Measurements from ENCODE around the gene METAP1D.

METAP1D gene

GRCh38 chr2:172012677-172013391 lies 13.1 kb downstream of the METAP1D start:
- CTCF ChIA-PET, result interaction anchor here (0.6 to 1.2 kb wide), 2 partner anchors 8 to 309 kb away, joined by 3 to 6 read pairs; no protein-coding TSS in a partner anchor
- peaks cover 26% of the 10 kb centered on the region for H3K4me1 Mint-ChIP-seq
- H3K27me3 Mint-ChIP-seq, result peaks cover 4% of the 10 kb centered on the region
- no peak overlapping the region for H3K4me3 Mint-ChIP-seq
- H3K36me3 Mint-ChIP-seq, result peaks cover 6% of the 10 kb centered on the region
- H3K9me3 Mint-ChIP-seq, result no peaks in the 10 kb centered on the region
- DNase-seq, result no peak
- H3K27ac Mint-ChIP-seq, result no peak overlapping the region

- Mint-ChIP-seq H3K4me1 (peaks cover 26% of the 10 kb centered on the region), H3K4me3 (no peak overlapping the region), H3K27me3 (peaks cover 4% of the 10 kb centered on the region), H3K27ac (no peak overlapping the region), H3K9me3 (no peaks in the 10 kb centered on the region), H3K36me3 (peaks cover 6% of the 10 kb centered on the region)
- CTCF ChIA-PET, result no interaction called here
- no peak for DNase-seq
These were observed 13.6 kb downstream of the METAP1D start for GRCh38 chr2:172013396-172013795.

GRCh38 chr2:172021074-172021931 lies 21.6 kb downstream of the METAP1D start:
- Mint-ChIP-seq H3K4me1 (no peaks in the 10 kb centered on the region), H3K36me3 (no peaks in the 10 kb centered on the region), H3K27me3 (peaks cover 3% of the 10 kb centered on the region), H3K4me3 (no peak overlapping the region), H3K9me3 (no peaks in the 10 kb centered on the region), H3K27ac (no peak overlapping the region)
- CTCF ChIA-PET, result interaction anchor here (2.3 kb wide), 1 partner anchor 9 kb away, joined by 6 read pairs; no protein-coding TSS in a partner anchor
- no peak for DNase-seq

GRCh38 chr2:172021955-172022354 lies 22.2 kb downstream of the METAP1D start:
- no peak for DNase-seq
- Mint-ChIP-seq H3K9me3 (no peaks in the 10 kb centered on the region), H3K4me3 (no peak overlapping the region), H3K36me3 (no peaks in the 10 kb centered on the region), H3K27ac (no peak overlapping the region), H3K27me3 (peaks cover 3% of the 10 kb centered on the region), H3K4me1 (no peaks in the 10 kb centered on the region)
- CTCF ChIA-PET, result interaction anchor here (2.3 kb wide), 1 partner anchor 10 kb away, joined by 6 read pairs; no protein-coding TSS in a partner anchor

- DNase-seq, result no peak
- Mint-ChIP-seq H3K4me3 (no peak overlapping the region), H3K4me1 (no peaks in the 10 kb centered on the region), H3K9me3 (no peaks in the 10 kb centered on the region), H3K27ac (no peak overlapping the region), H3K36me3 (no peaks in the 10 kb centered on the region), H3K27me3 (peaks cover 3% of the 10 kb centered on the region)
- CTCF ChIA-PET, result no interaction called here
These were observed 31.8 kb downstream of the METAP1D start for GRCh38 chr2:172031536-172031935.

- Mint-ChIP-seq H3K27ac (no peak overlapping the region), H3K27me3 (no peaks in the 10 kb centered on the region), H3K4me3 (no peak overlapping the region), H3K9me3 (no peaks in the 10 kb centered on the region), H3K36me3 (no peaks in the 10 kb centered on the region), H3K4me1 (no peaks in the 10 kb centered on the region)
- CTCF ChIA-PET, result interaction anchor here (2.0 kb wide), 1 partner anchor 25 kb away, joined by 4 read pairs; no protein-coding TSS in a partner anchor
- DNase-seq, result no peak
These were observed 38.4 kb downstream of the METAP1D start for GRCh38 chr2:172038121-172038520.

- DNase-seq, result no peak
- CTCF ChIA-PET, result interaction anchor here (2.0 kb wide), 1 partner anchor 24 kb away, joined by 4 read pairs; no protein-coding TSS in a partner anchor
- no peaks in the 10 kb centered on the region for H3K9me3 Mint-ChIP-seq
- H3K27ac Mint-ChIP-seq, result no peak overlapping the region
- no peak overlapping the region for H3K4me3 Mint-ChIP-seq
- no peaks in the 10 kb centered on the region for H3K27me3 Mint-ChIP-seq
- no peaks in the 10 kb centered on the region for H3K4me1 Mint-ChIP-seq
- H3K36me3 Mint-ChIP-seq, result no peaks in the 10 kb centered on the region
These were observed 38.9 kb downstream of the METAP1D start for GRCh38 chr2:172038604-172039003.

GRCh38 chr2:172039011-172039704 lies 39.4 kb downstream of the METAP1D start:
- DNase-seq, result no peak
- H3K27ac Mint-ChIP-seq, result no peak overlapping the region
- no peaks in the 10 kb centered on the region for H3K4me1 Mint-ChIP-seq
- H3K36me3 Mint-ChIP-seq, result no peaks in the 10 kb centered on the region
- no peaks in the 10 kb centered on the region for H3K27me3 Mint-ChIP-seq
- no peaks in the 10 kb centered on the region for H3K9me3 Mint-ChIP-seq
- CTCF ChIA-PET, result no interaction called here
- no peak overlapping the region for H3K4me3 Mint-ChIP-seq

- no peaks in the 10 kb centered on the region for H3K4me1 Mint-ChIP-seq
- DNase-seq, result no peak
- H3K36me3 Mint-ChIP-seq, result no peaks in the 10 kb centered on the region
- CTCF ChIA-PET, result no interaction called here
- no peaks in the 10 kb centered on the region for H3K9me3 Mint-ChIP-seq
- no peak overlapping the region for H3K27ac Mint-ChIP-seq
- H3K4me3 Mint-ChIP-seq, result no peak overlapping the region
- H3K27me3 Mint-ChIP-seq, result no peaks in the 10 kb centered on the region
These were observed 40.6 kb downstream of the METAP1D start for GRCh38 chr2:172040311-172040710.

- Mint-ChIP-seq H3K4me1 (peaks cover 5% of the 10 kb centered on the region), H3K9me3 (no peaks in the 10 kb centered on the region), H3K36me3 (no peaks in the 10 kb centered on the region), H3K4me3 (no peak overlapping the region), H3K27ac (no peak overlapping the region), H3K27me3 (no peaks in the 10 kb centered on the region)
- CTCF ChIA-PET, result interaction anchor here (1.0 kb wide), 1 partner anchor 24 kb away, joined by 3 read pairs; no protein-coding TSS in a partner anchor
- no peak for DNase-seq
These were observed 46.4 kb downstream of the METAP1D start for GRCh38 chr2:172046080-172046678.

GRCh38 chr2:172046866-172047565 lies 47.3 kb downstream of the METAP1D start:
- H3K4me3 Mint-ChIP-seq, result no peak overlapping the region
- no peaks in the 10 kb centered on the region for H3K9me3 Mint-ChIP-seq
- no peaks in the 10 kb centered on the region for H3K36me3 Mint-ChIP-seq
- no peak for DNase-seq
- H3K4me1 Mint-ChIP-seq, result peaks cover 5% of the 10 kb centered on the region
- CTCF ChIA-PET, result interaction anchor here (1.0 kb wide), 1 partner anchor 23 kb away, joined by 3 read pairs; no protein-coding TSS in a partner anchor
- H3K27me3 Mint-ChIP-seq, result no peaks in the 10 kb centered on the region
- no peak overlapping the region for H3K27ac Mint-ChIP-seq

GRCh38 chr2:172047566-172048507 lies 48.1 kb downstream of the METAP1D start:
- CTCF ChIA-PET, result no interaction called here
- H3K27ac Mint-ChIP-seq, result no peak overlapping the region
- no peaks in the 10 kb centered on the region for H3K36me3 Mint-ChIP-seq
- H3K4me3 Mint-ChIP-seq, result no peak overlapping the region
- H3K9me3 Mint-ChIP-seq, result no peaks in the 10 kb centered on the region
- no peaks in the 10 kb centered on the region for H3K27me3 Mint-ChIP-seq
- peaks cover 5% of the 10 kb centered on the region for H3K4me1 Mint-ChIP-seq
- no peak for DNase-seq
